Transverse colon (tissue), 4 donors: ENCODE measurements around the gene PACSIN2. TPM values are rescaled to one million over a fixed set of nuclear protein-coding genes. Genes with fewer than 3 reads are reported as not detected.

Experiments
- DNase-seq: peaks from one replicate; pipeline ENCODE4 v3.0.0-alpha.2; 2019
- H3K27ac ChIP-seq, 4 donors: fragments of 200-600 bp; sonication (generic); 2 replicates each; pipeline ENCODE4 v1.5.1; 2016 to 2018; ENCODE audit warnings: inconsistent platforms in 4 of 4
- H3K27me3 ChIP-seq: fragments of 200-600 bp; sonication (generic); 2 replicates; pipeline ENCODE4 v1.5.1; 2017; ENCODE audit warnings: inconsistent platforms
- H3K36me3 ChIP-seq, 4 donors: fragments of 200-600 bp; sonication (generic); 2 replicates each; pipeline ENCODE4 v1.5.1; 2017 to 2019; ENCODE audit warnings: inconsistent platforms in 4 of 4
- H3K4me1 ChIP-seq, 4 donors: fragments of 200-600 bp; sonication (generic); 2 replicates each; pipeline ENCODE4 v1.5.1; 2017 to 2020; ENCODE audit warnings: inconsistent platforms in 4 of 4
- H3K4me3 ChIP-seq, 4 donors: fragments of 200-600 bp; sonication (generic); 1 replicate in 1 of 4; 2 replicates in 3 of 4; pipeline versions ENCODE4 v1.5.1 to v1.6.1; 2017 to 2019; ENCODE audit warnings: inconsistent platforms in 4 of 4
- H3K9me3 ChIP-seq, 2 donors: fragments of 200-600 bp; sonication (generic); 2 replicates each; pipeline ENCODE4 v1.5.1; 2017 to 2019; ENCODE audit warnings: inconsistent platforms in 2 of 2
- EP300 ChIP-seq: sonication (generic); formaldehyde crosslinking; IDR thresholded peaks from one replicate; pipeline ENCODE4 v1.6.1; 2017; ENCODE audit warnings: antibody characterized with exemption, low read depth
- POLR2A ChIP-seq: fragments of 450-650 bp; IDR thresholded peaks from one replicate; pipeline ENCODE4 v1.6.1; 2016; ENCODE audit warnings: antibody characterized with exemption, mild to moderate bottlenecking, moderate library complexity
- POLR2AphosphoS5 ChIP-seq, 3 donors: sonication (generic); formaldehyde crosslinking; IDR thresholded peaks; one replicate each; pipeline ENCODE4 v1.6.1; 2016; ENCODE audit warnings: antibody characterized with exemption in 3 of 3
- WGBS, 2 donors: methylation state at CpG; one replicate each; pipeline ENCODE4 v1.1.5; 2018; ENCODE audit warnings: low coverage in 1 of 2; 5-methylcytosine and 5-hydroxymethylcytosine counted together
- in situ Hi-C, 4 donors: fragments of 200-750 bp; cut with MboI; loops; one replicate each; pipeline versions ENCODE4 v1.15.0 to v1.15.1; 2017; ENCODE audit warnings: low sequenced_read_pairs in 3 of 4, low pct_ligation_motif_present in 1 of 4, low pct_unique_long_range_greater_than_20kb in 1 of 4
- intact Hi-C: fragments of 100-400 bp; cut with DNase I; formaldehyde crosslinking; loops from one replicate; pipeline ENCODE4 v1.15.1; 2023; ENCODE audit warnings: low total_unique reads
- total RNA-seq, 4 donors: library from RNA; depleted of rRNA; stranded (reverse); fragments of >200 nt; gene quantifications; one replicate each; pipeline ENCODE4 v1.1.0, GENCODE V29; 2016
- TF ChIP-seq, protein P1 (sequence below), 5 experiments: fragments of 200-600 bp in 3 of 5; fragments of 450-650 bp in 2 of 5; sonication (generic) in 3 of 5; IDR thresholded peaks; 1 replicate in 2 of 5; 2 replicates in 3 of 5; pipeline ENCODE4 v1.5.1; 2016 to 2017; ENCODE audit warnings: antibody characterized with exemption in 5 of 5, inconsistent platforms in 3 of 5, mild to moderate bottlenecking in 2 of 5, moderate library complexity in 1 of 5

The PACSIN2 gene
- total RNA-seq, 4 donors from 2014 or later, result 53.9 to 250 (median 198) TPM

DNA sequence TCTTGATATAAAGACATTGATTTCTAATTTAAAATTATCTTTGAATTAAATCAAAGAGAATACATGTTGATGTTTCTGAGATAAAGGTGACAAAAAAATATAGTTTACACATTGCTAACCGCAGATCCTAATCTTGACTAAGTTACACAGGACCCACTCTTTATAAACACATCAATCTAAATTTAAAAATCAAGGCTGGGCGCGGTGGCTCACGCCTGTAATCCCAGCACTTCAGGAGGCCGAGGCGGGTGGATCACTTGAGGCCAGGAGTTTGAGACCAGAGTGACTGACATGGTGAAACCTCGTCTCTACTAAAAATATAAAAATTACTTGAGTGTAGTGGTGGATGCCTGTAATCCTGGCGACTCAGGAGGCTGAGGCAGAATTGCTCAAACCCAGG lies 159.7 kb downstream of the PACSIN2 start:
- Histone ChIP-seq H3K27ac (peak overlapping the region in 3 of 4 donors; percentile 97 to 98 (median 97)), H3K9me3 (no peaks in the 10 kb centered on the region), H3K36me3 (no peaks in the 10 kb centered on the region), H3K27me3 (no peaks in the 10 kb centered on the region), H3K4me3 (peak overlapping the region in 2 of 4 donors; percentile 84 to 86), H3K4me1 (peaks cover 7 to 25% (median 20%) of the 10 kb centered on the region in 4 donors)
- DNase-seq, result no peak
- intact Hi-C loops (no loop called here), in situ Hi-C loops (loop anchor here in 1 of 4 donors (25.0 kb wide), 2 partner anchors 182 to 193 kb away; no protein-coding TSS in a partner anchor)
- 45 to 62% methylated on average over 7 to 8 of the region's 8 CpGs for WGBS, 2 donors
- TF ChIP-seq POLR2A, result no peak
- TF ChIP-seq, protein P1, sequence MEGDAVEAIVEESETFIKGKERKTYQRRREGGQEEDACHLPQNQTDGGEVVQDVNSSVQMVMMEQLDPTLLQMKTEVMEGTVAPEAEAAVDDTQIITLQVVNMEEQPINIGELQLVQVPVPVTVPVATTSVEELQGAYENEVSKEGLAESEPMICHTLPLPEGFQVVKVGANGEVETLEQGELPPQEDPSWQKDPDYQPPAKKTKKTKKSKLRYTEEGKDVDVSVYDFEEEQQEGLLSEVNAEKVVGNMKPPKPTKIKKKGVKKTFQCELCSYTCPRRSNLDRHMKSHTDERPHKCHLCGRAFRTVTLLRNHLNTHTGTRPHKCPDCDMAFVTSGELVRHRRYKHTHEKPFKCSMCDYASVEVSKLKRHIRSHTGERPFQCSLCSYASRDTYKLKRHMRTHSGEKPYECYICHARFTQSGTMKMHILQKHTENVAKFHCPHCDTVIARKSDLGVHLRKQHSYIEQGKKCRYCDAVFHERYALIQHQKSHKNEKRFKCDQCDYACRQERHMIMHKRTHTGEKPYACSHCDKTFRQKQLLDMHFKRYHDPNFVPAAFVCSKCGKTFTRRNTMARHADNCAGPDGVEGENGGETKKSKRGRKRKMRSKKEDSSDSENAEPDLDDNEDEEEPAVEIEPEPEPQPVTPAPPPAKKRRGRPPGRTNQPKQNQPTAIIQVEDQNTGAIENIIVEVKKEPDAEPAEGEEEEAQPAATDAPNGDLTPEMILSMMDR (IDR thresholded peaks at IDR 0.05), result no peak
- no peak for TF ChIP-seq POLR2AphosphoS5 (IDR thresholded peaks at IDR 0.05)
- no peak for TF ChIP-seq EP300

DNA sequence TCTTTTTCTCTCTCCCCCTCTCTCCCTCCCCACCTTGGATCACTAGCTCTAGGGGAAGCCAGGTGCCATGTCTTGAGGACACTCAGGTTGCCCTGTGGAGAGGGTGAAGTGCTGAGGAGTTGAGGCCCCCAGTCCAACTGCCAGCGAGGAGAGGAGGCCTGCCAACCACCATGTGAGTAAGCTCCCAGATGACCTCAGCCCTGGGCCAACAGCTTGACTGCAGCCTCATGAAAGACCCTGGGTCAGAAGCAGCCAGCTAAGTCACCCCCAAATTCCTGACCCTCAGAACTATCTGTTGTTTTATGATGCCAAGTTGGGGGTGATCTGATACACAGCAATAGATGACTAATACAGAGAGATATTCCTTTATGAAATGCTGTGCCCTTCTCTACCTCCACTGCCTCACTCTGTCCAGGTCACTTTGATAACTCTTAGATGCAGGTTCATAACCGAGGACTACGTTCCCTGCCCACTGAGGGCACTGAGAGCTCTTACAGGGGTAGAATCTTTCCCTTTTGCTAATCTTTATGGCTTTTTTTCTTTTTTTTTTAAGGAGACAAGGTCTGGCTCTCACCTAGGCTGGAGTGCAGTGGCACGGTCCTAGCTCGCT lies 165.9 kb downstream of the PACSIN2 start:
- peaks cover 2 to 19% (median 11%) of the 10 kb centered on the region in 4 donors for H3K4me1 ChIP-seq
- peaks cover 0 to 13% (median 0%) of the 10 kb centered on the region in 4 donors for H3K36me3 ChIP-seq
- H3K4me3 ChIP-seq, result no peak overlapping the region
- no peak overlapping the region for H3K27ac ChIP-seq
- in situ Hi-C loops (no loop called here), intact Hi-C loops (no loop called here)
- TF ChIP-seq POLR2A, result no peak
- no peak for TF ChIP-seq POLR2AphosphoS5 (IDR thresholded peaks at IDR 0.05)
- TF ChIP-seq, protein P1 (IDR thresholded peaks at IDR 0.05), result no peak
- no peak for TF ChIP-seq EP300
- no peak for DNase-seq
- no peaks in the 10 kb centered on the region for H3K27me3 ChIP-seq
- no peaks in the 10 kb centered on the region for H3K9me3 ChIP-seq
- 60 to 70% methylated on average over 1 to 5 of the region's 5 CpGs for WGBS, 2 donors

DNA sequence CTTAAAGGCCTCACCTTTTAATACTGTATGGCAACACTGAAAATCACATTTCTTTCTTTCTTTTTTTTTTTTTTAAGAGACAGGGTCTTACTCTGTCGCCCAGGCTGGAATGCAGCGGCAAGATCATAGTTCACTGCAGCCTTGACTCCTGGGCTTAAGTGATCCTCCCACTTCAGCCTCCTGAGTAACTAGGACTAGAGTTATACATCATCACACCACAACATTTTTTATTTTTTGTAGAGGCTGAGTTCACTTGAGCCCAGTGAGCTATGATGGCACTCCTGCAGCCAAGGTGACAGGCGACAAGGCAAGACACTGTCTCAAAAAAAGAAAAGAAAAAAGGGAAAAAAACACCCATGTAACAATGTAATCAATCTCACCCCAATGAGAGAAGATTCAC lies 167.8 kb downstream of the PACSIN2 start:
- H3K36me3 ChIP-seq, result peaks cover 0 to 13% (median 0%) of the 10 kb centered on the region in 4 donors

DNA sequence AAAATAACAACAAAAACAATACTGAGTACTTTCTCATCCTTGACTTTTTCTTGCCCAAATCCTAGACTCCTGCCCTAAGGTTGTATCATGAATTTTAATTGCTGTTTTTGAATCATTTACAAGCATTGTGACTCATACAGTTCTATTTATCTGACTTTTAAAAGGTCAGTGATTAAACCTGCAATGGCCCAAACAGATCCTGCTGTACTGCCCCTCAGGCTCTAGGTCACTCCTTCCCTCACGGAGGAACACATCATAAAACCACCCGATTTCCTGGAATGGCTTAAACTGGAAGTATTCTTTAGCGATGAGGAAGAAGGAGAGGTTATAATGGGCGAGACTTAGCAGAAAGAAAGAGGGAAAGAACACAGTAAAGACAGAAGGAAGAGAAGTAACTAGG lies 170.2 kb downstream of the PACSIN2 start:
- H3K4me1 ChIP-seq, result peaks cover 6 to 36% (median 15%) of the 10 kb centered on the region in 4 donors
- no peak for TF ChIP-seq POLR2A
- TF ChIP-seq, protein P1 (IDR thresholded peaks at IDR 0.05), result no peak
- no peak for DNase-seq
- in situ Hi-C loops, result no loop called here
- WGBS, 2 donors, result 34 to 42% methylated on average over 3 to 4 of the region's 4 CpGs
- peaks cover 0 to 22% (median 0%) of the 10 kb centered on the region in 4 donors for H3K36me3 ChIP-seq
- H3K4me3 ChIP-seq, result no peak overlapping the region
- intact Hi-C loops, result no loop called here
- no peaks in the 10 kb centered on the region for H3K9me3 ChIP-seq
- peak overlapping the region; percentile 31 to 63 (median 50) for H3K27ac ChIP-seq
- H3K27me3 ChIP-seq, result no peaks in the 10 kb centered on the region

More for the DNA sequence above, 167.8 kb downstream of the PACSIN2 start:
- Histone ChIP-seq H3K4me1 (peaks cover 6 to 37% (median 16%) of the 10 kb centered on the region in 4 donors), H3K27me3 (no peaks in the 10 kb centered on the region), H3K4me3 (no peak overlapping the region), H3K27ac (no peak overlapping the region), H3K9me3 (no peaks in the 10 kb centered on the region)
- in situ Hi-C loops, result no loop called here
- WGBS, 2 donors, result 96 to 100% methylated on average over 2 to 3 of the region's 3 CpGs
- no peak for DNase-seq
- TF ChIP-seq, protein P1 (IDR thresholded peaks at IDR 0.05), result no peak
- no peak for TF ChIP-seq POLR2A
- TF ChIP-seq POLR2AphosphoS5 (IDR thresholded peaks at IDR 0.05), result no peak
- TF ChIP-seq EP300, result no peak
- intact Hi-C loops, result no loop called here
